Right lobe of liver (tissue), 4 donors: Measurements from ENCODE around the gene SPINK1.

Source experiments
- POLR2A ChIP-seq: fragments of 450-650 bp; IDR thresholded peaks from one replicate; pipeline ENCODE4 v1.6.1; 2017; ENCODE audit warnings: antibody characterized with exemption, mild to moderate bottlenecking
- TF ChIP-seq, protein P1 (sequence below), 4 donors: fragments of 200-600 bp in 3 of 4; fragments of 450-650 bp in 1 of 4; IDR thresholded peaks; one replicate each; pipeline versions ENCODE4 v1.5.1 to v1.8.0; 2016 to 2022; ENCODE audit warnings: antibody characterized with exemption in 4 of 4, mild to moderate bottlenecking in 2 of 4
- donor health status: DM: no; HTN: no; CAD: no.
- donor health status: DM: no; HTN: no; CAD: no.
- donor health status: DM: no; HTN: yes; CAD: no.

DNA sequence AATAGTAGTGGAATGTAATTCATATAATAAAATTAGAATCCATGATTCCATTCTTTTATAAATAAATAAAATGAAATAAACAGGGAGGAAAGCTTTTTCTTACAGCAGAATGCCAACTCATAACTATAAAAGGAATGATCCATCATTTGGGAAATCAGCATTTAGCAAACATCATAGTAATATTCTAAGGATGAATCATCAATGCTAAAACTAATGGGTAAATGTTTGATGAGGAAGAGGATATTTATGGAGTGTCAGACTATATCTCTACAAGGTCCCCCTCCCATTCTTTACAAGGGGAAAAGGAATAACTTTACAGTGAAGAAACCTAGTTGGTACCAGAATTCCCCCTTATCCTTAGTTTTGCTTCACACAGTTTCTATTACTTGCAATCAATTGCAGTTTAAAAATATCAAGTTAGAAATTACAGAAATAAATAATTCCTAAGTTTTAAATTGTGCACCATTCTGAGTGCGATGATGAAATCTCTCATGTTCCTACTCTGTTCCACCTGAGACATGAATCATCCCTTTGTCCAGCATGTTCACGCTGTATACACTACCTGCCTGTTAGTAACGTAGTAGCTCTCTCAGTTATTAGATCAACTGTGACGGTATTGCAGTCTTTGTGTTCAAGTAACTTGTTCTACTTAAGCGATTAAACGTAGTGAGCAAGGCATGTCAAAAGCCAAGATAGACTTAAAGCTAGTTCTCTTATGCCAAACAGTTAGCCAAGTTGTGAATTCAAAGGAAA, 34.7 kb downstream of the SPINK1 start:
- TF ChIP-seq, protein P1, sequence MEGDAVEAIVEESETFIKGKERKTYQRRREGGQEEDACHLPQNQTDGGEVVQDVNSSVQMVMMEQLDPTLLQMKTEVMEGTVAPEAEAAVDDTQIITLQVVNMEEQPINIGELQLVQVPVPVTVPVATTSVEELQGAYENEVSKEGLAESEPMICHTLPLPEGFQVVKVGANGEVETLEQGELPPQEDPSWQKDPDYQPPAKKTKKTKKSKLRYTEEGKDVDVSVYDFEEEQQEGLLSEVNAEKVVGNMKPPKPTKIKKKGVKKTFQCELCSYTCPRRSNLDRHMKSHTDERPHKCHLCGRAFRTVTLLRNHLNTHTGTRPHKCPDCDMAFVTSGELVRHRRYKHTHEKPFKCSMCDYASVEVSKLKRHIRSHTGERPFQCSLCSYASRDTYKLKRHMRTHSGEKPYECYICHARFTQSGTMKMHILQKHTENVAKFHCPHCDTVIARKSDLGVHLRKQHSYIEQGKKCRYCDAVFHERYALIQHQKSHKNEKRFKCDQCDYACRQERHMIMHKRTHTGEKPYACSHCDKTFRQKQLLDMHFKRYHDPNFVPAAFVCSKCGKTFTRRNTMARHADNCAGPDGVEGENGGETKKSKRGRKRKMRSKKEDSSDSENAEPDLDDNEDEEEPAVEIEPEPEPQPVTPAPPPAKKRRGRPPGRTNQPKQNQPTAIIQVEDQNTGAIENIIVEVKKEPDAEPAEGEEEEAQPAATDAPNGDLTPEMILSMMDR (IDR thresholded peaks at IDR 0.05), result no peak
- no peak for TF ChIP-seq POLR2A
